Neuronal stem cell (in vitro differentiated cells): ENCODE measurements around the gene NDUFS4.

Experiments used
- DNase-seq: peaks from one replicate; pipeline ENCODE4 v3.0.0-alpha.2; 2013; ENCODE audit warnings: low spot score
- H2AFZ ChIP-seq: one replicate; pipeline ENCODE4 v1.6.1; 2013; ENCODE audit warnings: mild to moderate bottlenecking, low read length, inconsistent platforms
- H2AK5ac ChIP-seq: 2 replicates; pipeline ENCODE4 v1.6.1; 2013; ENCODE audit warnings: low read depth, mild to moderate bottlenecking, inconsistent platforms, low read length, moderate library complexity, mixed read lengths
- H2BK120ac ChIP-seq: 2 replicates; pipeline ENCODE4 v1.6.1; 2013; ENCODE audit warnings: low read depth, mild to moderate bottlenecking, inconsistent platforms, low read length, moderate library complexity, mixed read lengths
- H2BK12ac ChIP-seq: one replicate; pipeline ENCODE4 v1.6.1; 2013; ENCODE audit warnings: low read length, inconsistent platforms
- H2BK15ac ChIP-seq: 2 replicates; pipeline ENCODE4 v1.6.1; 2013; ENCODE audit warnings: mild to moderate bottlenecking, low read length, inconsistent platforms, mixed read lengths
- H2BK5ac ChIP-seq: one replicate; pipeline ENCODE4 v1.6.1; 2013; ENCODE audit warnings: inconsistent platforms, mild to moderate bottlenecking, low read length, moderate library complexity
- H3K14ac ChIP-seq: one replicate; pipeline ENCODE4 v1.6.1; 2013; ENCODE audit warnings: low read length, inconsistent platforms
- H3K18ac ChIP-seq: 2 replicates; pipeline ENCODE4 v1.6.1; 2013; ENCODE audit warnings: low read length, inconsistent platforms
- H3K23ac ChIP-seq: 2 replicates; pipeline ENCODE4 v1.6.1; 2013; ENCODE audit warnings: low read depth, mild to moderate bottlenecking, mixed read lengths, low read length, inconsistent platforms; ENCODE audit not compliant: poor library complexity
- H3K27ac ChIP-seq: replicated peaks from 3 replicates; pipeline ENCODE4 v1.5.1; 2013; ENCODE audit warnings: low read length, inconsistent platforms
- H3K27me3 ChIP-seq, 3 experiments: 2 replicates each; pipeline ENCODE4 v1.6.1; 2013; ENCODE audit warnings: low read length in 3 of 3, mild to moderate bottlenecking in 2 of 3, inconsistent platforms in 1 of 3, low read depth in 1 of 3, mixed read lengths in 1 of 3, moderate library complexity in 1 of 3; ENCODE audit not compliant: control insufficient read depth in 3 of 3, insufficient read depth in 3 of 3
- H3K36me3 ChIP-seq, 2 donors: replicated peaks in 1 of 2; 2 replicates each; pipeline ENCODE4 v1.6.1; 2013; ENCODE audit warnings: low read length in 2 of 2; ENCODE audit not compliant: control insufficient read depth in 2 of 2, insufficient read depth in 2 of 2
- H3K4ac ChIP-seq: 2 replicates; pipeline ENCODE4 v1.6.1; 2013; ENCODE audit warnings: inconsistent platforms, mild to moderate bottlenecking, low read length, moderate library complexity
- H3K4me1 ChIP-seq, 2 donors: 1 replicate in 1 of 2; 2 replicates in 1 of 2; pipeline ENCODE4 v1.6.1; 2013; ENCODE audit warnings: low read length in 2 of 2, low read depth in 1 of 2; ENCODE audit not compliant: control insufficient read depth in 2 of 2, insufficient read depth in 1 of 2
- H3K4me2 ChIP-seq: one replicate; pipeline ENCODE4 v1.6.1; 2013; ENCODE audit warnings: mild to moderate bottlenecking, low read length, inconsistent platforms; ENCODE audit not compliant: insufficient read depth, poor library complexity, severe bottlenecking
- H3K4me3 ChIP-seq, 2 donors: 2 replicates each; pipeline ENCODE4 v1.5.1; 2013; ENCODE audit warnings: low read length in 2 of 2, mild to moderate bottlenecking in 2 of 2, inconsistent platforms in 1 of 2, moderate library complexity in 1 of 2
- H3K79me1 ChIP-seq: one replicate; pipeline ENCODE4 v1.6.1; 2013; ENCODE audit warnings: low read depth, mild to moderate bottlenecking, inconsistent platforms, low read length, moderate library complexity
- H3K9ac ChIP-seq: one replicate; pipeline ENCODE4 v1.6.1; 2013; ENCODE audit warnings: mild to moderate bottlenecking, low read depth, low read length, inconsistent platforms; ENCODE audit not compliant: poor library complexity
- H3K9me3 ChIP-seq, 2 donors: replicated peaks in 1 of 2; 2 replicates each; pipeline versions ENCODE3 to v1.6.1; 2013; ENCODE audit warnings: low read length in 2 of 2, mild to moderate bottlenecking in 2 of 2, inconsistent platforms in 1 of 2, low read depth in 1 of 2, mixed read lengths in 1 of 2, moderate library complexity in 1 of 2; ENCODE audit not compliant: control insufficient read depth in 2 of 2, insufficient read depth in 1 of 2
- H4K8ac ChIP-seq: one replicate; pipeline ENCODE4 v1.6.1; 2013; ENCODE audit warnings: low read depth, mild to moderate bottlenecking, inconsistent platforms, low read length, moderate library complexity
- H4K91ac ChIP-seq: one replicate; pipeline ENCODE4 v1.6.1; 2013; ENCODE audit warnings: low read length, low read depth, mild to moderate bottlenecking, inconsistent platforms; ENCODE audit not compliant: poor library complexity
- WGBS, 2 donors: extraction: QIAGEN DNeasy Blood & Tissue Kit; methylation state at CpG; one replicate each; pipeline ENCODE4 v1.1.7; 2013; ENCODE audit warnings: missing lambda C conversion rate in 2 of 2, mixed read lengths in 1 of 2; ENCODE audit not compliant: insufficient read length in 2 of 2, insufficient replicate concordance in 1 of 2; ENCODE audit errors: extremely low coverage in 2 of 2; 5-methylcytosine and 5-hydroxymethylcytosine counted together

NDUFS4 gene

DNA sequence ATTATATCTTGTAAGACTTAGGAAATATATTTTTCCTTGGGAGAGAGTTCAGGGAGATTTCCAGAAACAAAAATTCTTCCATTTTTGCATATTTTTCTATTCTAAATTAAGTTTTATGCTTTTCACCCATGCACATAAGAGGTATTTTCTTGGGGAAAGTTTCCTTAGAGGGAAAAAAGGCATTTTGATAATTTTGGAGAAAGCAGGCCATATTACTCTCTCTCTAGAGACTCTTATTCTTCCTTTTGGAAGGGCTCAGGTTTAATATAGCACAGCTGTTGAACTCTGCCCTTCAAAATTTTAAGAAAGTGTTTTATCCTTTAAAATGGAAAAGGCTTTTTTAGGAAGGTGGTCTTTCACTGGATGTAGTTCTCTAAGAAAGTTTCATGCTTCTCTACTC, 8.0 kb downstream of the NDUFS4 start:
- Histone ChIP-seq H3K18ac (no peak overlapping the region), H3K27ac (no peak overlapping the region), H4K91ac (no peak overlapping the region), H2BK5ac (no peak overlapping the region), H3K4me1 (peaks cover 0 to 7% of the 10 kb centered on the region in 2 donors), H3K9ac (no peak overlapping the region), H2BK120ac (no peak overlapping the region), H3K27me3 (no peaks in the 10 kb centered on the region), H3K79me1 (no peaks in the 10 kb centered on the region), H2AFZ (no peak overlapping the region), H3K4me3 (no peak overlapping the region), H3K4ac (no peak overlapping the region), H2BK15ac (no peak overlapping the region), H3K14ac (no peak overlapping the region), H3K36me3 (peaks cover 0 to 3% of the 10 kb centered on the region in 2 donors), H2AK5ac (no peak overlapping the region), H3K4me2 (no peak overlapping the region), H4K8ac (no peak overlapping the region), H3K9me3 (peaks cover 0 to 14% of the 10 kb centered on the region in 2 donors), H3K23ac (no peak overlapping the region), H2BK12ac (no peak overlapping the region)
- no peak for DNase-seq

DNA sequence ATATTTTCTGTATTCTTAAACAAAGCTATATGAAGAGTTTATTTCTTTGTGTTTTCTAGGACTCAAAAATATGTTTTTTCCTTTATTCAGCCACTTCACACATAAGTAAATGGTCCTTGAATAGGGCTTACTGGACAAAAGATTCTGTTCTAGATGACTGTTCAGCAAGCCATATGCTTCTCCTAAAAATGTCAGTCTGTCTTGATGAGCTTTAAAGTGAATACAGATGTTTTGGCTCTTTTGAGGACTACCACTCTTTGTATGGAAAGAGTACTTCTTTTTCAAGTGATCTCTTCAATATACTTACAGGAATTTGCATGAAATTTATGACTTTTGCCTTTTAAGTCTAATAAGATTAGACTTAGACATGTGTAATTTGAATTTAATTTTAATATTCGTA, 8.4 kb downstream of the NDUFS4 start:
- Histone ChIP-seq H4K91ac (no peak overlapping the region), H3K9me3 (peaks cover 0 to 14% of the 10 kb centered on the region in 2 donors), H2AK5ac (no peak overlapping the region), H2BK15ac (no peak overlapping the region), H3K27ac (no peak overlapping the region), H3K14ac (no peak overlapping the region), H2BK12ac (no peak overlapping the region), H3K23ac (no peak overlapping the region), H3K18ac (no peak overlapping the region), H3K4me3 (no peak overlapping the region), H4K8ac (no peak overlapping the region), H3K36me3 (peaks cover 0 to 3% of the 10 kb centered on the region in 2 donors), H3K79me1 (no peaks in the 10 kb centered on the region), H2BK120ac (no peak overlapping the region), H2BK5ac (no peak overlapping the region), H2AFZ (no peak overlapping the region), H3K4ac (no peak overlapping the region), H3K4me2 (no peak overlapping the region), H3K9ac (no peak overlapping the region), H3K4me1 (peaks cover 0 to 7% of the 10 kb centered on the region in 2 donors), H3K27me3 (no peaks in the 10 kb centered on the region)
- 100% methylated on average over 1 of the region's 1 CpG; no CpG with 5 or more reads in 1 of the 2 donors for WGBS, 2 donors
- no peak for DNase-seq

DNA sequence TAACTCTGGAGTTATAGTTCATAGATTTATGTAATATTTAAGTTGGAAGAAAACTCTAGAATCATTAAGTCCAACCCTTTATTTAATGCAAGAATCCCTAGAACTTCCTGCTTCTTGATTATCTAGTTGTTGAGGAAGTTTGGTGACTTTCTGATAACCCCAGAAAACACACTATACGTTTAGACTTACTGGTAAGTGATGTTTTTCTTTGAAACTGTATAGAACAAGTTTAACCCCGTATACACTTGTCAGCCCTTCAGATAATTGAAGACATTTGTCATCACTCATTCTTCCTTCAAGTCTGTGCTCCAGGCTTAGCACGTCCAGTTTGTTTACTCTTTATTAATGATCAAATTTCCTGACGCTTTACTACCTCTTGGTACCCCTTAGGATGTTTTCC, 9.0 kb downstream of the NDUFS4 start:
- Histone ChIP-seq H3K4me3 (no peak overlapping the region), H3K79me1 (no peaks in the 10 kb centered on the region), H3K9ac (no peak overlapping the region), H2AK5ac (no peak overlapping the region), H3K27ac (no peak overlapping the region), H3K36me3 (peaks cover 0 to 3% of the 10 kb centered on the region in 2 donors), H2BK15ac (no peak overlapping the region), H2BK5ac (no peak overlapping the region), H2AFZ (no peak overlapping the region), H4K91ac (no peak overlapping the region), H3K18ac (no peak overlapping the region), H3K4ac (no peak overlapping the region), H3K23ac (no peak overlapping the region), H3K14ac (no peak overlapping the region), H4K8ac (no peak overlapping the region), H3K4me1 (peaks cover 0 to 7% of the 10 kb centered on the region in 2 donors), H2BK12ac (no peak overlapping the region), H3K9me3 (peaks cover 0 to 14% of the 10 kb centered on the region in 2 donors), H3K4me2 (no peak overlapping the region), H2BK120ac (no peak overlapping the region), H3K27me3 (no peaks in the 10 kb centered on the region)
- WGBS, 2 donors = no CpG with 5 or more reads among the region's 4 CpGs
- DNase-seq = no peak

DNA sequence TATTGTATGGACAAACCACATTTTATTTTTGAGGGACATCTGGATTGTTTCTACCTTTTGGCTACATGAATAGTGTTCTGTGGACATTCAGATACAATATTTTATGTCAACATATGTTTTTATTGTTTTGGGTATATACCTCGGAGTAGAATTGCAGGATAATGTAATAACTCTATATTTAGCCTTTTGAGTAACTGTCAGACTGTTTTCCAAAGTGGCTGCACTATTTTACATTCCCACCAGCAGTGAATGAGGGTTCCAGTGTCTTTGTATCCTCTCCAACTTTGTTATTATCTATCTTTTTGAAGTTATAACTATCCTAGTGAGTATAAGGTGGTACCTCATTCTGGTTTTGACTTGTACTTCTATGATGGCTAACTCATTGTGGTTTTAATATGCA, 11.0 kb downstream of the NDUFS4 start:
- H3K9ac ChIP-seq = no peak overlapping the region
- WGBS, 2 donors = no CpG with 5 or more reads among the region's 1 CpG

More for the DNA sequence above, 11.0 kb downstream of the NDUFS4 start:
- Histone ChIP-seq H3K27me3 (no peaks in the 10 kb centered on the region), H3K14ac (no peak overlapping the region), H3K27ac (no peak overlapping the region), H3K4me3 (no peak overlapping the region), H3K79me1 (no peaks in the 10 kb centered on the region), H2BK12ac (no peak overlapping the region), H3K4me1 (peaks cover 0 to 7% of the 10 kb centered on the region in 2 donors), H3K23ac (no peak overlapping the region), H3K4me2 (no peak overlapping the region), H2AFZ (no peak overlapping the region), H3K4ac (no peak overlapping the region), H4K8ac (no peak overlapping the region), H2BK120ac (no peak overlapping the region), H3K18ac (no peak overlapping the region), H4K91ac (no peak overlapping the region), H3K9me3 (peaks cover 0 to 12% of the 10 kb centered on the region in 2 donors), H2BK15ac (no peak overlapping the region), H2BK5ac (no peak overlapping the region), H3K36me3 (peaks cover 0 to 1% of the 10 kb centered on the region in 2 donors), H2AK5ac (no peak overlapping the region)
- DNase-seq = no peak
